ENCODE measurements around the gene PAWR.

The PAWR gene

GRCh38 chr12:79561401-79562132, 129.2 kb downstream of the PAWR start:
- no peak for TF ChIP-seq CTCF (IDR thresholded peaks at IDR 0.05; ENCODE audit: control insufficient read depth, extremely low read depth, insufficient read depth)
- DNase-seq (ENCODE audit: low read depth) = no peak
- H3K4me3 ChIP-seq (ENCODE audit: low read depth, low read length) = no peak overlapping the region

- no peak overlapping the region for H3K4me3 ChIP-seq (ENCODE audit: low read depth, low read length)
- TF ChIP-seq CTCF (IDR thresholded peaks at IDR 0.05; ENCODE audit: control insufficient read depth, extremely low read depth, insufficient read depth) = no peak
- DNase-seq (ENCODE audit: low read depth) = no peak
Observed at GRCh38 chr12:79560225-79560889, 130.4 kb downstream of the PAWR start.

- H3K4me3 ChIP-seq (ENCODE audit: low read depth, low read length) = no peak overlapping the region
- no peak for TF ChIP-seq CTCF (IDR thresholded peaks at IDR 0.05; ENCODE audit: control insufficient read depth, extremely low read depth, insufficient read depth)
- no peak for DNase-seq (ENCODE audit: low read depth)
Observed at GRCh38 chr12:79559591-79559990, 131.2 kb downstream of the PAWR start.

- H3K4me3 ChIP-seq (ENCODE audit: low read depth, low read length) = no peak overlapping the region
- DNase-seq (ENCODE audit: low read depth) = no peak
- no peak for TF ChIP-seq CTCF (IDR thresholded peaks at IDR 0.05; ENCODE audit: control insufficient read depth, extremely low read depth, insufficient read depth)
Observed at GRCh38 chr12:79558924-79559469, 131.8 kb downstream of the PAWR start.

GRCh38 chr12:79557690-79558315, 133.0 kb downstream of the PAWR start:
- TF ChIP-seq CTCF (IDR thresholded peaks at IDR 0.05; ENCODE audit: control insufficient read depth, extremely low read depth, insufficient read depth) = no peak
- no peak for DNase-seq (ENCODE audit: low read depth)
- H3K4me3 ChIP-seq (ENCODE audit: low read depth, low read length) = no peak overlapping the region

- TF ChIP-seq CTCF (IDR thresholded peaks at IDR 0.05; ENCODE audit: control insufficient read depth, extremely low read depth, insufficient read depth) = peak; percentile 82
- DNase-seq (ENCODE audit: low read depth) = peak; percentile 71
- H3K4me3 ChIP-seq (ENCODE audit: low read depth, low read length) = no peak overlapping the region
Observed at GRCh38 chr12:79555028-79555925, 135.5 kb downstream of the PAWR start.

All from LNCaP clone FGC (cell line).